Stimulated activated naive CD4-positive, alpha-beta T cell (primary cell): ENCODE results near the gene CRTC1.
"Not testable (repeated sequence)": the region's sequence is repeated elsewhere in the genome, so short reads cannot be mapped to it uniquely, and the experiment has no call there.

Experiments
- DNase-seq, 6 experiments: peaks; one replicate each; lab custom pipeline; 2025; lab: John Stamatoyannopoulos, UW

The CRTC1 gene

GRCh38 chr19:18701250-18701608, 17.7 kb downstream of the CRTC1 start:
- DNase-seq, result no peak

GRCh38 chr19:18704054-18704453, 20.6 kb downstream of the CRTC1 start:
- DNase-seq, result no peak

GRCh38 chr19:18704971-18705370, 21.5 kb downstream of the CRTC1 start:
- no peak for DNase-seq

- no peak for DNase-seq
Observed at GRCh38 chr19:18708452-18709231, 25.2 kb downstream of the CRTC1 start.

GRCh38 chr19:18709546-18709945, 26.1 kb downstream of the CRTC1 start:
- no peak for DNase-seq

- DNase-seq, result no peak
Observed at GRCh38 chr19:18710186-18710585, 26.7 kb downstream of the CRTC1 start.

GRCh38 chr19:18710996-18711751, 27.7 kb downstream of the CRTC1 start:
- no peak for DNase-seq

GRCh38 chr19:18711893-18712292, 28.4 kb downstream of the CRTC1 start:
- no peak for DNase-seq

GRCh38 chr19:18712981-18713380, 29.5 kb downstream of the CRTC1 start:
- DNase-seq, result no peak

- no peak for DNase-seq
Observed at GRCh38 chr19:18713550-18714117, 30.2 kb downstream of the CRTC1 start.

GRCh38 chr19:18715416-18715815, 31.9 kb downstream of the CRTC1 start:
- no peak for DNase-seq

GRCh38 chr19:18716857-18717256, 33.4 kb downstream of the CRTC1 start:
- DNase-seq, result no peak

GRCh38 chr19:18717601-18718000, 34.1 kb downstream of the CRTC1 start:
- no peak for DNase-seq

- DNase-seq, result no peak
Observed at GRCh38 chr19:18718015-18718526, 34.6 kb downstream of the CRTC1 start.

- no peak for DNase-seq
Observed at GRCh38 chr19:18718846-18719458, 35.5 kb downstream of the CRTC1 start.

- no peak for DNase-seq
Observed at GRCh38 chr19:18719541-18719940, 36.1 kb downstream of the CRTC1 start.

- DNase-seq, result no peak
Observed at GRCh38 chr19:18723871-18724377, 40.4 kb downstream of the CRTC1 start.

GRCh38 chr19:18725841-18726770, 42.6 kb downstream of the CRTC1 start:
- DNase-seq, result no peak

- DNase-seq, result no peak
Observed at GRCh38 chr19:18726846-18727245, 43.4 kb downstream of the CRTC1 start.

- DNase-seq, result not testable (repeated sequence)
Observed at GRCh38 chr19:18727602-18728001, 44.1 kb downstream of the CRTC1 start.

GRCh38 chr19:18729933-18730530, 46.6 kb downstream of the CRTC1 start:
- DNase-seq, result no peak
